ENCODE measurements around the gene ZNRF3. TPM values are rescaled to one million over a fixed set of nuclear protein-coding genes. Genes with fewer than 3 reads are reported as not detected.

Gene ZNRF3
- total and polyA plus RNA-seq, 4 donors, result 8.9 to 13.0 (median 11.3) TPM

GRCh38 chr22:28955817-28956216 lies 72.4 kb downstream of the ZNRF3 start:
- H3K27me3 ChIP-seq (ENCODE audit: control insufficient read depth, insufficient read depth, low read length), result no peaks in the 10 kb centered on the region
- H3K9me3 ChIP-seq (ENCODE audit: control insufficient read depth, insufficient read depth, low read length), result no peaks in the 10 kb centered on the region
- WGBS (ENCODE audit: insufficient coverage), result 92% methylated on average over 4 of the region's 5 CpGs
- H3K27ac ChIP-seq (ENCODE audit: low read depth, low read length), result no peak overlapping the region
- H3K36me3 ChIP-seq (ENCODE audit: control insufficient read depth, insufficient read depth, low read length), result no peaks in the 10 kb centered on the region
- no peak for DNase-seq (ENCODE audit: low read depth in 4 of 6, low spot score in 6 of 6)
- H3K4me3 ChIP-seq (ENCODE audit: low read depth, low read length), result no peak overlapping the region
- peaks cover 40% of the 10 kb centered on the region for H3K4me1 ChIP-seq (ENCODE audit: control insufficient read depth, insufficient read depth, low read length)

GRCh38 chr22:28956506-28956905 lies 73.1 kb downstream of the ZNRF3 start:
- no peak overlapping the region for H3K4me3 ChIP-seq (ENCODE audit: low read depth, low read length)
- H3K27me3 ChIP-seq (ENCODE audit: control insufficient read depth, insufficient read depth, low read length), result no peaks in the 10 kb centered on the region
- H3K4me1 ChIP-seq (ENCODE audit: control insufficient read depth, insufficient read depth, low read length), result peaks cover 36% of the 10 kb centered on the region
- H3K9me3 ChIP-seq (ENCODE audit: control insufficient read depth, insufficient read depth, low read length), result no peaks in the 10 kb centered on the region
- WGBS (ENCODE audit: insufficient coverage), result 53% methylated on average over 1 of the region's 1 CpG
- no peak for DNase-seq (ENCODE audit: low read depth in 4 of 6, low spot score in 6 of 6)
- H3K36me3 ChIP-seq (ENCODE audit: control insufficient read depth, insufficient read depth, low read length), result no peaks in the 10 kb centered on the region
- peak overlapping the region; percentile 44 for H3K27ac ChIP-seq (ENCODE audit: low read depth, low read length)

GRCh38 chr22:28958611-28959010 lies 75.2 kb downstream of the ZNRF3 start:
- 28% methylated on average over 3 of the region's 5 CpGs for WGBS (ENCODE audit: insufficient coverage)

GRCh38 chr22:28962042-28962554 lies 78.7 kb downstream of the ZNRF3 start:
- WGBS (ENCODE audit: insufficient coverage), result 72% methylated on average over 3 of the region's 3 CpGs
- Histone ChIP-seq H3K27me3 (ENCODE audit: control insufficient read depth, insufficient read depth, low read length) (no peaks in the 10 kb centered on the region), H3K4me1 (ENCODE audit: control insufficient read depth, insufficient read depth, low read length) (peaks cover 23% of the 10 kb centered on the region)

More at GRCh38 chr22:28958611-28959010, 75.2 kb downstream of the ZNRF3 start:
- DNase-seq (ENCODE audit: low read depth in 4 of 6, low spot score in 6 of 6), result peak in 2 of 6 donors; percentile 68 to 82
- no peaks in the 10 kb centered on the region for H3K27me3 ChIP-seq (ENCODE audit: control insufficient read depth, insufficient read depth, low read length)
- no peak overlapping the region for H3K4me3 ChIP-seq (ENCODE audit: low read depth, low read length)
- H3K4me1 ChIP-seq (ENCODE audit: control insufficient read depth, insufficient read depth, low read length), result peaks cover 26% of the 10 kb centered on the region
- no peaks in the 10 kb centered on the region for H3K9me3 ChIP-seq (ENCODE audit: control insufficient read depth, insufficient read depth, low read length)
- H3K27ac ChIP-seq (ENCODE audit: low read depth, low read length), result peak overlapping the region; percentile 69
- H3K36me3 ChIP-seq (ENCODE audit: control insufficient read depth, insufficient read depth, low read length), result no peaks in the 10 kb centered on the region

GRCh38 chr22:28963362-28963761 lies 80.0 kb downstream of the ZNRF3 start:
- no peak overlapping the region for H3K27ac ChIP-seq (ENCODE audit: low read depth, low read length)
- 12% methylated on average over 2 of the region's 2 CpGs for WGBS (ENCODE audit: insufficient coverage)
- H3K9me3 ChIP-seq (ENCODE audit: control insufficient read depth, insufficient read depth, low read length), result no peaks in the 10 kb centered on the region

More at GRCh38 chr22:28962042-28962554, 78.7 kb downstream of the ZNRF3 start:
- no peak for DNase-seq (ENCODE audit: low read depth in 4 of 6, low spot score in 6 of 6)
- no peak overlapping the region for H3K27ac ChIP-seq (ENCODE audit: low read depth, low read length)
- H3K4me3 ChIP-seq (ENCODE audit: low read depth, low read length), result no peak overlapping the region
- no peaks in the 10 kb centered on the region for H3K36me3 ChIP-seq (ENCODE audit: control insufficient read depth, insufficient read depth, low read length)
- no peaks in the 10 kb centered on the region for H3K9me3 ChIP-seq (ENCODE audit: control insufficient read depth, insufficient read depth, low read length)

GRCh38 chr22:28967163-28967665 lies 83.8 kb downstream of the ZNRF3 start:
- Histone ChIP-seq H3K9me3 (ENCODE audit: control insufficient read depth, insufficient read depth, low read length) (no peaks in the 10 kb centered on the region), H3K27ac (ENCODE audit: low read depth, low read length) (no peak overlapping the region), H3K27me3 (ENCODE audit: control insufficient read depth, insufficient read depth, low read length) (no peaks in the 10 kb centered on the region), H3K4me1 (ENCODE audit: control insufficient read depth, insufficient read depth, low read length) (peaks cover 5% of the 10 kb centered on the region), H3K36me3 (ENCODE audit: control insufficient read depth, insufficient read depth, low read length) (no peaks in the 10 kb centered on the region), H3K4me3 (ENCODE audit: low read depth, low read length) (no peak overlapping the region)
- no peak for DNase-seq (ENCODE audit: low read depth in 4 of 6, low spot score in 6 of 6)
- 100% methylated on average over 2 of the region's 6 CpGs for WGBS (ENCODE audit: insufficient coverage)

More at GRCh38 chr22:28963362-28963761, 80.0 kb downstream of the ZNRF3 start:
- peaks cover 12% of the 10 kb centered on the region for H3K4me1 ChIP-seq (ENCODE audit: control insufficient read depth, insufficient read depth, low read length)
- no peaks in the 10 kb centered on the region for H3K36me3 ChIP-seq (ENCODE audit: control insufficient read depth, insufficient read depth, low read length)
- H3K4me3 ChIP-seq (ENCODE audit: low read depth, low read length), result no peak overlapping the region
- H3K27me3 ChIP-seq (ENCODE audit: control insufficient read depth, insufficient read depth, low read length), result no peaks in the 10 kb centered on the region
- DNase-seq (ENCODE audit: low read depth in 4 of 6, low spot score in 6 of 6), result no peak

- DNase-seq (ENCODE audit: low read depth in 4 of 6, low spot score in 6 of 6), result no peak
- Histone ChIP-seq H3K36me3 (ENCODE audit: control insufficient read depth, insufficient read depth, low read length) (no peaks in the 10 kb centered on the region), H3K27ac (ENCODE audit: low read depth, low read length) (no peak overlapping the region), H3K27me3 (ENCODE audit: control insufficient read depth, insufficient read depth, low read length) (no peaks in the 10 kb centered on the region), H3K4me1 (ENCODE audit: control insufficient read depth, insufficient read depth, low read length) (peaks cover 5% of the 10 kb centered on the region), H3K9me3 (ENCODE audit: control insufficient read depth, insufficient read depth, low read length) (no peaks in the 10 kb centered on the region), H3K4me3 (ENCODE audit: low read depth, low read length) (no peak overlapping the region)
These were observed 84.6 kb downstream of the ZNRF3 start for GRCh38 chr22:28967969-28968368.

GRCh38 chr22:28969401-28970168 lies 86.2 kb downstream of the ZNRF3 start:
- H3K27me3 ChIP-seq (ENCODE audit: control insufficient read depth, insufficient read depth, low read length), result no peaks in the 10 kb centered on the region
- no peak overlapping the region for H3K27ac ChIP-seq (ENCODE audit: low read depth, low read length)
- no peak overlapping the region for H3K4me3 ChIP-seq (ENCODE audit: low read depth, low read length)
- peaks cover 4% of the 10 kb centered on the region for H3K4me1 ChIP-seq (ENCODE audit: control insufficient read depth, insufficient read depth, low read length)
- no peaks in the 10 kb centered on the region for H3K9me3 ChIP-seq (ENCODE audit: control insufficient read depth, insufficient read depth, low read length)
- 74% methylated on average over 1 of the region's 2 CpGs for WGBS (ENCODE audit: insufficient coverage)
- DNase-seq (ENCODE audit: low read depth in 4 of 6, low spot score in 6 of 6), result no peak
- no peaks in the 10 kb centered on the region for H3K36me3 ChIP-seq (ENCODE audit: control insufficient read depth, insufficient read depth, low read length)

GRCh38 chr22:28973352-28973751 lies 90.0 kb downstream of the ZNRF3 start:
- H3K36me3 ChIP-seq (ENCODE audit: control insufficient read depth, insufficient read depth, low read length), result no peaks in the 10 kb centered on the region
- peaks cover 8% of the 10 kb centered on the region for H3K4me1 ChIP-seq (ENCODE audit: control insufficient read depth, insufficient read depth, low read length)
- no peaks in the 10 kb centered on the region for H3K27me3 ChIP-seq (ENCODE audit: control insufficient read depth, insufficient read depth, low read length)
- H3K4me3 ChIP-seq (ENCODE audit: low read depth, low read length), result no peak overlapping the region
- H3K9me3 ChIP-seq (ENCODE audit: control insufficient read depth, insufficient read depth, low read length), result no peaks in the 10 kb centered on the region
- no CpG with 5 or more reads among the region's 3 CpGs for WGBS (ENCODE audit: insufficient coverage)
- H3K27ac ChIP-seq (ENCODE audit: low read depth, low read length), result no peak overlapping the region
- DNase-seq (ENCODE audit: low read depth in 4 of 6, low spot score in 6 of 6), result no peak

- H3K4me1 ChIP-seq (ENCODE audit: control insufficient read depth, insufficient read depth, low read length), result peaks cover 8% of the 10 kb centered on the region
- no peak overlapping the region for H3K4me3 ChIP-seq (ENCODE audit: low read depth, low read length)
- 0% methylated on average over 2 of the region's 4 CpGs for WGBS (ENCODE audit: insufficient coverage)
- DNase-seq (ENCODE audit: low read depth in 4 of 6, low spot score in 6 of 6), result peak in 1 of 6 donors; percentile 55
- no peaks in the 10 kb centered on the region for H3K27me3 ChIP-seq (ENCODE audit: control insufficient read depth, insufficient read depth, low read length)
- H3K27ac ChIP-seq (ENCODE audit: low read depth, low read length), result peak overlapping the region; percentile 36
- no peaks in the 10 kb centered on the region for H3K9me3 ChIP-seq (ENCODE audit: control insufficient read depth, insufficient read depth, low read length)
- no peaks in the 10 kb centered on the region for H3K36me3 ChIP-seq (ENCODE audit: control insufficient read depth, insufficient read depth, low read length)
These were observed 93.7 kb downstream of the ZNRF3 start for GRCh38 chr22:28977060-28977459.
